HEK293 (cell line): Measurements from ENCODE around the gene RIC3.

Source experiments
- CTCF ChIA-PET: fragments of 350-600 bp; formaldehyde crosslinking; extraction: SDS; loops from one replicate; lab custom pipeline; 2021; ENCODE audit warnings: antibody characterized with exemption; lab: Yijun Ruan, JAX
- POLR2A ChIA-PET: fragments of 300-600 bp; formaldehyde crosslinking; extraction: SDS; loops from one replicate; lab custom pipeline; 2020; ENCODE audit warnings: antibody characterized with exemption, inconsistent platforms; lab: Yijun Ruan, JAX
- H3K27ac ChIP-seq: fragments of 200-500 bp; sonication (Bioruptor generic); 2 replicates; pipeline ENCODE4 v1.5.1; 2014; ENCODE audit warnings: low read depth, low read length, control low read depth, inconsistent platforms; ENCODE audit errors: extremely low read depth
- H3K36me3 ChIP-seq, 2 experiments: fragments of 200-500 bp in 1 of 2; sonication (Bioruptor generic) in 1 of 2; 1 replicate in 1 of 2; 2 replicates in 1 of 2; pipeline ENCODE4 v1.5.1; 2014 to 2017; ENCODE audit warnings: inconsistent platforms in 2 of 2, low read length in 2 of 2; ENCODE audit not compliant: control insufficient read depth in 2 of 2, insufficient read depth in 1 of 2
- H3K4me1 ChIP-seq: fragments of 200-500 bp; sonication (Bioruptor generic); 2 replicates; pipeline ENCODE4 v1.5.1; 2014; ENCODE audit warnings: mild to moderate bottlenecking, low read length, inconsistent platforms; ENCODE audit not compliant: control insufficient read depth, insufficient read depth
- H3K4me3 ChIP-seq: 2 replicates; pipeline ENCODE4 v1.5.1; 2011; ENCODE audit warnings: low read depth, mild to moderate bottlenecking, control low read depth, low read length, moderate library complexity
- H3K9me3 ChIP-seq: fragments of 200-500 bp; sonication (Bioruptor generic); 2 replicates; pipeline ENCODE4 v1.5.1; 2014; ENCODE audit warnings: low read depth, low read length, inconsistent platforms; ENCODE audit not compliant: control insufficient read depth, insufficient read depth
- EGR2 ChIP-seq: fragments of 450-650 bp; formaldehyde crosslinking; IDR thresholded peaks from 2 replicates; pipeline ENCODE4 v1.5.1; 2016; ENCODE audit warnings: low read depth, missing biosample characterization, missing genetic modification characterization
- MZF1 ChIP-seq: fragments of 450-650 bp; formaldehyde crosslinking; IDR thresholded peaks from 2 replicates; pipeline ENCODE4 v1.5.1; 2017; ENCODE audit warnings: missing biosample characterization, missing genetic modification characterization, borderline replicate concordance
- ZBTB7A ChIP-seq: fragments of 450-650 bp; formaldehyde crosslinking; IDR thresholded peaks from 2 replicates; pipeline ENCODE4 v1.5.1; 2016; ENCODE audit warnings: low read depth, missing biosample characterization, missing genetic modification characterization
- ZFHX2 ChIP-seq: fragments of 450-650 bp; formaldehyde crosslinking; conservative IDR thresholded peaks from 2 replicates; pipeline ENCODE4 v1.5.1; 2016; ENCODE audit warnings: missing biosample characterization, missing genetic modification characterization
- ZFP3 ChIP-seq: fragments of 450-650 bp; formaldehyde crosslinking; IDR thresholded peaks from 2 replicates; pipeline ENCODE4 v1.5.1; 2016; ENCODE audit warnings: low read depth, missing biosample characterization, missing genetic modification characterization
- ZFP37 ChIP-seq: fragments of 450-650 bp; formaldehyde crosslinking; IDR thresholded peaks from 2 replicates; pipeline ENCODE4 v1.5.1; 2016; ENCODE audit warnings: missing biosample characterization, missing genetic modification characterization
- ZFP69B ChIP-seq: fragments of 450-650 bp; formaldehyde crosslinking; IDR thresholded peaks from 2 replicates; pipeline ENCODE4 v1.5.1; 2016; ENCODE audit warnings: missing biosample characterization, missing genetic modification characterization
- ZIC2 ChIP-seq: fragments of 450-650 bp; formaldehyde crosslinking; IDR thresholded peaks from 2 replicates; pipeline ENCODE4 v1.5.1; 2016; ENCODE audit warnings: missing biosample characterization, missing genetic modification characterization
- ZNF146 ChIP-seq: fragments of 450-650 bp; formaldehyde crosslinking; IDR thresholded peaks from 2 replicates; pipeline ENCODE4 v1.5.1; 2016; ENCODE audit warnings: missing biosample characterization, missing genetic modification characterization
- ZNF157 ChIP-seq: fragments of 450-650 bp; formaldehyde crosslinking; IDR thresholded peaks from 2 replicates; pipeline ENCODE4 v1.5.1; 2016; ENCODE audit warnings: missing biosample characterization, missing genetic modification characterization
- ZNF473 ChIP-seq: fragments of 450-650 bp; formaldehyde crosslinking; IDR thresholded peaks from 2 replicates; pipeline ENCODE4 v1.5.1; 2017; ENCODE audit warnings: missing biosample characterization, missing genetic modification characterization
- ZNF660 ChIP-seq: fragments of 450-650 bp; IDR thresholded peaks from 2 replicates; pipeline ENCODE4 v1.5.1; 2018; ENCODE audit warnings: missing biosample characterization, mild to moderate bottlenecking, missing genetic modification characterization
- ZNF664 ChIP-seq: fragments of 450-650 bp; formaldehyde crosslinking; IDR thresholded peaks from 2 replicates; pipeline ENCODE4 v1.5.1; 2016; ENCODE audit warnings: missing biosample characterization, missing genetic modification characterization
- ZNF747 ChIP-seq: fragments of 450-650 bp; formaldehyde crosslinking; IDR thresholded peaks from 2 replicates; pipeline ENCODE4 v1.5.1; 2016; ENCODE audit warnings: missing biosample characterization, missing genetic modification characterization
- ZSCAN23 ChIP-seq: fragments of 450-650 bp; formaldehyde crosslinking; IDR thresholded peaks from 2 replicates; pipeline ENCODE4 v1.5.1; 2016; ENCODE audit warnings: missing biosample characterization, missing genetic modification characterization
- TF ChIP-seq, protein P1 (sequence below): fragments of 450-650 bp; formaldehyde crosslinking; IDR thresholded peaks from 2 replicates; pipeline ENCODE4 v1.5.1; 2016; ENCODE audit warnings: missing biosample characterization, missing genetic modification characterization
- TF ChIP-seq, protein P2 (sequence below): fragments of 450-650 bp; formaldehyde crosslinking; IDR thresholded peaks from 2 replicates; pipeline ENCODE4 v1.5.1; 2017; ENCODE audit warnings: missing biosample characterization, missing genetic modification characterization
- TF ChIP-seq, protein P3 (sequence below): fragments of 450-650 bp; formaldehyde crosslinking; IDR thresholded peaks from 2 replicates; pipeline ENCODE4; 2016; ENCODE audit warnings: missing biosample characterization, missing genetic modification characterization
- TF ChIP-seq, protein P4 (sequence below): fragments of 450-650 bp; formaldehyde crosslinking; IDR thresholded peaks from 2 replicates; pipeline ENCODE4 v1.5.1; 2016; ENCODE audit warnings: missing biosample characterization, missing genetic modification characterization

RIC3 gene

DNA sequence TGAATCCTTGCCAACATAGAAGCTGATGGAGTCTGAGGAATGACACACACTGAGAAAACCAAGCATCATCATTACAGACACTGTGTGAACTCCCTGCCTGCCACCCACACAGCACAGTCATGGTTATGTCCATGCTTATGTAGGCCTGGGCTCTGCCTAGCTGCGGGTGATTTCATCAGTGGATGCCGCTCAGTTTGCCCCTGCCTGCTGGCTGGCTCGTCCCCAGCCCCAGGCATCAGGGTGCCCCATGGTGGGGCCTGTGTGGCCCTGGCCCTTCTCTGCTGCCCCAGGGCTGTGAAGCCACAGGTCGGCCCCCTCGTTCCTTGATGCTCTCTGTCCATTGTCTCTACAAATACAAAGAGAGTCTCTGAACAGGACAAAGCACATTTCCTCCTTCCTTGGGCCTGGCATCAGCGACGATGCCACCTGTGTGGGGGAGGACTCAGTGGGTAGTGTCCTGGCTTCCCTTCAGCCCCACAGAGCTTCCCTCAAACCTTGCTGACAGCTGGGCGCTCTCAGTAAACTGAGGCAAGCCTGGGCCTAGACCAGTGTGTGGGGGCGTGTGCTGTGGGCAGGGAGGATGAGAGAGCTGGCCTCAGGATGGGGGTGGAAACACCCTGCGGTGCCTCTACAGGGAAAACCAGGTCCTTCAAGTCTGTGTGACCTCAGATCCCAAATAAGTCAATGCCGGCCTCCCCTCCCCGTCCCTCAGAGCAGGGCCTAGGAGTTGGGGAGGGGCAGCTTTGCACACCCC is 107.8 kb downstream of the RIC3 start:
- POLR2A ChIA-PET: no interaction called here
- no peak overlapping the region for H3K27ac ChIP-seq
- CTCF ChIA-PET: interaction anchor here (0.6 to 1.6 kb wide), 5 partner anchors 18 to 1120 kb away, joined by 3 to 5 read pairs (median 3); no protein-coding TSS in a partner anchor
- no peaks in the 10 kb centered on the region for H3K4me1 ChIP-seq
- no peak for TF ChIP-seq MZF1
- peak; percentile 55; the same call in 1 of the 2 replicates for TF ChIP-seq ZFHX2 (tag by site-specific recombination)
- no peak for TF ChIP-seq ZNF146 (tag by site-specific recombination)
- no peak for TF ChIP-seq ZBTB7A (tag by site-specific recombination)
- TF ChIP-seq, protein P1, sequence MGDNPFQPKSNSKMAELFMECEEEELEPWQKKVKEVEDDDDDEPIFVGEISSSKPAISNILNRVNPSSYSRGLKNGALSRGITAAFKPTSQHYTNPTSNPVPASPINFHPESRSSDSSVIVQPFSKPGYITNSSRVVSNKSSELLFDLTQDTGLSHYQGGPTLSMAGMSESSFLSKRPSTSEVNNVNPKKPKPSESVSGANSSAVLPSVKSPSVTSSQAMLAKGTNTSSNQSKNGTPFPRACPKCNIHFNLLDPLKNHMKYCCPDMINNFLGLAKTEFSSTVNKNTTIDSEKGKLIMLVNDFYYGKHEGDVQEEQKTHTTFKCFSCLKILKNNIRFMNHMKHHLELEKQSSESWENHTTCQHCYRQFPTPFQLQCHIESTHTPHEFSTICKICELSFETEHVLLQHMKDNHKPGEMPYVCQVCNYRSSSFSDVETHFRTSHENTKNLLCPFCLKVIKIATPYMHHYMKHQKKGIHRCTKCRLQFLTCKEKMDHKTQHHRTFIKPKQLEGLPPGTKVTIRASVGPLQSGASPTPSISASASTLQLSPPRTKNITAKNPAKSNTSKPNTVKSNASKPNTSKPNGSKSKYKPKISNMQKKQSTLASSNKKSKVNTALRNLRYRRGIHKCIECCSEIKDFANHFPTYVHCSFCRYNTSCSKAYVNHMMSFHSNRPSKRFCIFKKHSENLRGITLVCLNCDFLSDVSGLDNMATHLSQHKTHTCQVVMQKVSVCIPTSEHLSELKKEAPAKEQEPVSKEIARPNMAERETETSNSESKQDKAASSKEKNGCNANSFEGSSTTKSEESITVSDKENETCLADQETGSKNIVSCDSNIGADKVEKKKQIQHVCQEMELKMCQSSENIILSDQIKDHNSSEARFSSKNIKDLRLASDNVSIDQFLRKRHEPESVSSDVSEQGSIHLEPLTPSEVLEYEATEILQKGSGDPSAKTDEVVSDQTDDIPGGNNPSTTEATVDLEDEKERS: no peak
- TF ChIP-seq ZNF157 (tag by site-specific recombination): no peak
- no peak for TF ChIP-seq ZSCAN23 (tag by site-specific recombination)
- no peak for TF ChIP-seq ZNF473
- TF ChIP-seq EGR2 (tag by site-specific recombination): peak; percentile 60
- TF ChIP-seq ZNF747 (tag by site-specific recombination): no peak
- peak; percentile 48 for TF ChIP-seq ZIC2 (tag by site-specific recombination)
- TF ChIP-seq, protein P2, sequence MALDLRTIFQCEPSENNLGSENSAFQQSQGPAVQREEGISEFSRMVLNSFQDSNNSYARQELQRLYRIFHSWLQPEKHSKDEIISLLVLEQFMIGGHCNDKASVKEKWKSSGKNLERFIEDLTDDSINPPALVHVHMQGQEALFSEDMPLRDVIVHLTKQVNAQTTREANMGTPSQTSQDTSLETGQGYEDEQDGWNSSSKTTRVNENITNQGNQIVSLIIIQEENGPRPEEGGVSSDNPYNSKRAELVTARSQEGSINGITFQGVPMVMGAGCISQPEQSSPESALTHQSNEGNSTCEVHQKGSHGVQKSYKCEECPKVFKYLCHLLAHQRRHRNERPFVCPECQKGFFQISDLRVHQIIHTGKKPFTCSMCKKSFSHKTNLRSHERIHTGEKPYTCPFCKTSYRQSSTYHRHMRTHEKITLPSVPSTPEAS: no peak
- TF ChIP-seq, protein P3, sequence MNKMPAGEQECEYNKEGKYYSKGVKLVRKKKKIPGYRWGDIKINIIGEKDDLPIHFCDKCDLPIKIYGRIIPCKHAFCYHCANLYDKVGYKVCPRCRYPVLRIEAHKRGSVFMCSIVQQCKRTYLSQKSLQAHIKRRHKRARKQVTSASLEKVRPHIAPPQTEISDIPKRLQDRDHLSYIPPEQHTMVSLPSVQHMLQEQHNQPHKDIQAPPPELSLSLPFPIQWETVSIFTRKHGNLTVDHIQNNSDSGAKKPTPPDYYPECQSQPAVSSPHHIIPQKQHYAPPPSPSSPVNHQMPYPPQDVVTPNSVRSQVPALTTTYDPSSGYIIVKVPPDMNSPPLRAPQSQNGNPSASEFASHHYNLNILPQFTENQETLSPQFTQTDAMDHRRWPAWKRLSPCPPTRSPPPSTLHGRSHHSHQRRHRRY: no peak
- no peak for TF ChIP-seq ZFP69B
- no peak for TF ChIP-seq ZFP3 (tag by site-specific recombination)
- TF ChIP-seq ZNF664 (tag by site-specific recombination): no peak
- TF ChIP-seq ZNF660 (tag by site-specific recombination): no peak
- TF ChIP-seq, protein P4, sequence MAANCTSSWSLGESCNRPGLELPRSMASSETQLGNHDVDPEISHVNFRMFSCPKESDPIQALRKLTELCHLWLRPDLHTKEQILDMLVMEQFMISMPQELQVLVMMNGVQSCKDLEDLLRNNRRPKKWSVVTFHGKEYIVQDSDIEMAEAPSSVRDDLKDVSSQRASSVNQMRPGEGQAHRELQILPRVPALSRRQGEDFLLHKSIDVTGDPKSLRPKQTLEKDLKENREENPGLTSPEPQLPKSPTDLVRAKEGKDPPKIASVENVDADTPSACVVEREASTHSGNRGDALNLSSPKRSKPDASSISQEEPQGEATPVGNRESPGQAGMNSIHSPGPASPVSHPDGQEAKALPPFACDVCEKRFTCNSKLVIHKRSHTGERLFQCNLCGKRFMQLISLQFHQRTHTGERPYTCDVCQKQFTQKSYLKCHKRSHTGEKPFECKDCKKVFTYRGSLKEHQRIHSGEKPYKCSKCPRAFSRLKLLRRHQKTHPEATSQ (tag by site-specific recombination): no peak
- TF ChIP-seq ZFP37 (tag by site-specific recombination): no peak
- no peaks in the 10 kb centered on the region for H3K9me3 ChIP-seq
- no peaks in the 10 kb centered on the region for H3K36me3 ChIP-seq
- H3K4me3 ChIP-seq: no peak overlapping the region
